NCI-H2171 (cell line): ENCODE data around the gene HACD2.

Source experiments
- DNase-seq: peaks from one replicate; lab custom pipeline; 2025; lab: John Stamatoyannopoulos, UW

Gene HACD2

GRCh38 chr3:123481722-123482457 is 103.0 kb downstream of the HACD2 start:
- DNase-seq: no peak

- DNase-seq: no peak
Observed at GRCh38 chr3:123481071-123481470, 103.8 kb downstream of the HACD2 start.

- no peak for DNase-seq
Observed at GRCh38 chr3:123480428-123480827, 104.4 kb downstream of the HACD2 start.

- no peak for DNase-seq
Observed at GRCh38 chr3:123479891-123480290, 105.0 kb downstream of the HACD2 start.

GRCh38 chr3:123478314-123478713 is 106.5 kb downstream of the HACD2 start:
- no peak for DNase-seq

- no peak for DNase-seq
Observed at GRCh38 chr3:123476967-123477750, 107.7 kb downstream of the HACD2 start.

GRCh38 chr3:123475786-123476185 is 109.1 kb downstream of the HACD2 start:
- no peak for DNase-seq

GRCh38 chr3:123471106-123471505 is 113.7 kb downstream of the HACD2 start:
- DNase-seq: no peak

- no peak for DNase-seq
Observed at GRCh38 chr3:123469323-123469995, 115.4 kb downstream of the HACD2 start.

GRCh38 chr3:123467046-123467445 is 117.8 kb downstream of the HACD2 start:
- no peak for DNase-seq

GRCh38 chr3:123464211-123464610 is 120.6 kb downstream of the HACD2 start:
- DNase-seq: no peak

- DNase-seq: no peak
Observed at GRCh38 chr3:123459862-123460261, 125.0 kb downstream of the HACD2 start.

- DNase-seq: no peak
Observed at GRCh38 chr3:123458255-123458654, 126.6 kb downstream of the HACD2 start.

GRCh38 chr3:123457841-123458240 is 127.0 kb downstream of the HACD2 start:
- DNase-seq: no peak

- no peak for DNase-seq
Observed at GRCh38 chr3:123453675-123454074, 131.2 kb downstream of the HACD2 start.

- no peak for DNase-seq
Observed at GRCh38 chr3:123451186-123451585, 133.7 kb downstream of the HACD2 start.

GRCh38 chr3:123449997-123450604 is 134.8 kb downstream of the HACD2 start:
- no peak for DNase-seq

- no peak for DNase-seq
Observed at GRCh38 chr3:123449102-123449996, 135.5 kb downstream of the HACD2 start.

- no peak for DNase-seq
Observed at GRCh38 chr3:123448536-123449101, 136.2 kb downstream of the HACD2 start, which contains the start of gene ADCY5. ADCY5 (minus strand) TSS chr3:123449090; CDS start chr3:123448545, 545 bp downstream.

- DNase-seq: peak; percentile 42
Observed at GRCh38 chr3:123447749-123448517, 136.9 kb downstream of the HACD2 start.
